ENCODE results near the gene APOA4. TPM values are rescaled to one million over a fixed set of nuclear protein-coding genes. Genes with fewer than 3 reads are reported as not detected.
A peak's percentile ranks its signal among the peaks of the same experiment; 100 is the strongest.

The APOA4 gene
- total RNA-seq, 1 donor from 2014 or later: not detected

GRCh38 chr11:116791002-116791812 is 31.9 kb downstream of the APOA4 start:
- ATAC-seq (ENCODE audit: poor library complexity) (peak; percentile 81), DNase-seq (peak; percentile 89)
- intact Hi-C loops (cut with DNase I): loop anchor here (10.0 kb wide), 1 partner anchor 434 kb away; no protein-coding TSS in a partner anchor

GRCh38 chr11:116790167-116791001 is 32.7 kb downstream of the APOA4 start:
- ATAC-seq (ENCODE audit: poor library complexity) (no peak), DNase-seq (no peak)
- intact Hi-C loops (cut with DNase I): loop anchor here (10.0 kb wide), 1 partner anchor 434 kb away; no protein-coding TSS in a partner anchor

GRCh38 chr11:116788975-116789374 is 34.1 kb downstream of the APOA4 start:
- ATAC-seq (ENCODE audit: poor library complexity) (no peak), DNase-seq (no peak)
- intact Hi-C loops (cut with DNase I): loop anchor here (2.0 kb wide), 1 partner anchor 312 kb away; no protein-coding TSS in a partner anchor

GRCh38 chr11:116788534-116788933 is 34.6 kb downstream of the APOA4 start:
- intact Hi-C loops (cut with DNase I): loop anchor here (2.0 kb wide), 1 partner anchor 312 kb away; no protein-coding TSS in a partner anchor
- no peak for ATAC-seq (ENCODE audit: poor library complexity)

GRCh38 chr11:116787786-116788486 is 35.2 kb downstream of the APOA4 start, which contains the start of gene ZPR1:
TSS of gene ZPR1 (minus strand) at chr11:116788023. CDS start at chr11:116787990, 33 bp downstream.
- peak; percentile 93 for ATAC-seq (ENCODE audit: poor library complexity)
- intact Hi-C loops (cut with DNase I): loop anchor here (2.0 kb wide), 1 partner anchor 313 kb away; no protein-coding TSS in a partner anchor
- DNase-seq: peak; percentile 92

More at GRCh38 chr11:116788534-116788933, 34.6 kb downstream of the APOA4 start:
- DNase-seq: no peak

- intact Hi-C loops (cut with DNase I): no loop called here
- DNase-seq (no peak), ATAC-seq (ENCODE audit: poor library complexity) (no peak)
Measured at GRCh38 chr11:116787436-116787785, 35.7 kb downstream of the APOA4 start.

GRCh38 chr11:116786966-116787365 is 36.1 kb downstream of the APOA4 start:
- ATAC-seq (ENCODE audit: poor library complexity) (no peak), DNase-seq (no peak)
- intact Hi-C loops (cut with DNase I): no loop called here

- no peak for DNase-seq
- no peak for ATAC-seq (ENCODE audit: poor library complexity)
- intact Hi-C loops (cut with DNase I): no loop called here
Measured at GRCh38 chr11:116786326-116786725, 36.8 kb downstream of the APOA4 start.

GRCh38 chr11:116782728-116783127 is 40.4 kb downstream of the APOA4 start:
- DNase-seq: no peak
- no peak for ATAC-seq (ENCODE audit: poor library complexity)
- intact Hi-C loops (cut with DNase I): no loop called here

GRCh38 chr11:116778556-116778955 is 44.5 kb downstream of the APOA4 start:
- ATAC-seq (ENCODE audit: poor library complexity) (no peak), DNase-seq (no peak)
- intact Hi-C loops (cut with DNase I): no loop called here

- intact Hi-C loops (cut with DNase I): no loop called here
- DNase-seq (no peak), ATAC-seq (ENCODE audit: poor library complexity) (no peak)
Measured at GRCh38 chr11:116777056-116777455, 46.0 kb downstream of the APOA4 start.

GRCh38 chr11:116776522-116776984 is 46.6 kb downstream of the APOA4 start:
- intact Hi-C loops (cut with DNase I): no loop called here
- ATAC-seq (ENCODE audit: poor library complexity): no peak
- DNase-seq: no peak

GRCh38 chr11:116775975-116776374 is 47.1 kb downstream of the APOA4 start:
- DNase-seq: no peak
- intact Hi-C loops (cut with DNase I): no loop called here
- ATAC-seq (ENCODE audit: poor library complexity): no peak

GRCh38 chr11:116774661-116775060 is 48.4 kb downstream of the APOA4 start:
- ATAC-seq (ENCODE audit: poor library complexity): no peak
- DNase-seq: no peak
- intact Hi-C loops (cut with DNase I): no loop called here

GRCh38 chr11:116773203-116774097 is 49.7 kb downstream of the APOA4 start:
- DNase-seq: no peak
- ATAC-seq (ENCODE audit: poor library complexity): peak; percentile 72
- intact Hi-C loops (cut with DNase I): no loop called here

GRCh38 chr11:116772443-116773202 is 50.5 kb downstream of the APOA4 start, which contains the start of gene BUD13:
TSS of gene BUD13 (minus strand) at chr11:116772987. CDS start at chr11:116772964, 23 bp downstream.
- DNase-seq (peak; percentile 94), ATAC-seq (ENCODE audit: poor library complexity) (peak; percentile 98)
- intact Hi-C loops (cut with DNase I): no loop called here

- intact Hi-C loops (cut with DNase I): no loop called here
Measured at GRCh38 chr11:116771935-116772334, 51.2 kb downstream of the APOA4 start.

More at GRCh38 chr11:116771935-116772334, 51.2 kb downstream of the APOA4 start:
- ATAC-seq (ENCODE audit: poor library complexity) (no peak), DNase-seq (no peak)
